Measurements from ENCODE around the gene CCDC117.

Gene CCDC117

DNA sequence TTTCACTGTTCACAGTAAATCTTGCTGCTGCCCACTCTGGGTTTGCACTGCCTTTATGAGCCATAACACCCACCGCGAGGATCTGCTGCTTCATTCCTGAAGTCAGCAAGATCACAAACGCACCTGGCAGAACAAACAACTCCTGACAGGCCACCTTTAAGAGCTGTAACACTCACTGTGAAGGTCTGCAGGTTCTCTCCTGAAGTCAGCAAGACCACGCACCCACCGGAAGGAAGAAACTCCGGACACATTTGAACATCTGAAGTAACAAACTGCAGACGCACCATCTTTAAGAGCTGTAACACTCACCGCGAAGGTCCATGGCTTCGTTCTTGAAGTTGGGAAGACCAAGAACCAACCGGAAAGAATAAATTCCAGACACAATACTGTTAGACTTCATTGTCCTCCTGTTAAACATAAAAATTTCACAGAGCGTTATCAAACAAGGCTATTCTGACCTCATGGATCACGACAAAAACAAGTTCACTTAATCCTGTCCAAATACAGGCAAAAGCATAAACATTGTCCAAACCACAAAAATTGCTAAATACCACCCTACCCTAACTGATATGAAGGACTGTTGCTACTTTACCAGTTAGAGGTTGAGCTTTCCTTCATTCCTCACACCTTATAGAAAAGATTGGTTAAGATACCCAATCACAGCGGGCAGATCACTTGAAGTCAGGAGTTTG lies 3.0 kb upstream of the CCDC117 start:
- no peak for ATAC-seq
- no peak for DNase-seq

DNA sequence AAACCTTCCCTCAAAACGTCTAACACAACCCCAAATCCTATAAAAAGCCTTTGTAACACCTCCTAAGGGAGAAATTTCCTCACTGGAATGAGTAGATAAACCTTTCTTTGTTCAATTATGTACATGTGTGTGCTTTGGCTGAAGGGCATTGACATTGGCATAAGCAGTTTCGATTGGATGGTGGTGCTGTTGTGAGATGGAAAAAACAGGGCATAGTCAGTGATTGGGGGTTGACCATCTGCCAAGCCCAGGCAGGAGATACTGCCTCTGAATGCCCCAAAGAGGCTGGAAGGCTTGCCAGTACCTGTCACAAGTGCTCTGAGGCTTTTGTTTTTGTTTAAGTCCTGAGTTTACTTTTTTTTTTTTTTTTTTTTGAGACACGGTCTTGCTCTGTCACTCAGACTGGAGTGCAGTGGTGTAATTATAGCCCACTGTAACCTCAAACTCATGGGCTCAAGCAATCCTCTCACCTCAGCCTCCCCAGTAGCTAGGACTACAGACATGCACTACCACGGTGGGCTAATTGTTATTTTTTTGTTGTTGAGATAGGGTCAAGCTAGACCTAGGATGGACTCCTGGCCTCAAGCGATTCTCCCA lies 1.2 kb upstream of the CCDC117 start:
- DNase-seq: no peak
- ATAC-seq: no peak

DNA sequence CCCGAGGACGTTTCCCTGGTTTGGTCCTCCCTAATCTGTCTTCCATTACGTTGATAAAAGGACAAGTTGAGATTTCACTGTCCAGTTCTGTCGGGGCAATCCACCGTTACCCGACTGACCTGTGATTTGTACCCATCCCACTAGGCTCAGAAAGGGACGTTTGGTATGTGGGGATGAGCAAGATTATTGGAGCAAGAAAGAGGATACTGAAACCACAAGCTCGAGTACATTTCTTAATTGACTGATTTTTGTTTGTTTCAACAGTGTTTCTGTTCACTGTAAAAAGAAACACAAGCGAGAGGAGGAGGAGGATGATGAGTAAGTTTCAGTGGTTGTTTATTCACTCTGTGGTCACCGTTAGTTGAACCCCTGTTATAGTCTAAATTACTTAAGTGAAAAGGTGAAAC lies 969 bp downstream of the CCDC117 start:
- ATAC-seq (peak; percentile 52), DNase-seq (no peak)

DNA sequence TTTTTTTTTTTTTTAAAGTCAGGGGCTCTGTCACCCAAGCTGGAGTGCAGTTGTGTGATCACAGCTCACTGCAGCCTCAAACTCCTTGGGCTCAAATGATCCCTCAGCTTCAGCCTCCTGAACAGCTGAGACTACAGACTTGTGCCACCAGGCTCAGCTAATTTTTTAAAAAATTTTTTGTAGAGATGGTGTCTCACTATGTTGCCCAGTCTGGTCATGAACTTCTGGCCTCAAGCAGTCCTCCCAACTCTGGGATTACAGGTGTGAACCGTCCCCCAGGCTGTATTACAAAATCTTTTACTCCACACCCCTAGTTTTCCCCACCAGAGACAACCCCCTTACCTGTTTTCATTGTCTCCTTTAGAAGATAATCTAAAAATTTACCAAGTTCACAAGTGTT lies 1.9 kb downstream of the CCDC117 start:
- DNase-seq (no peak), ATAC-seq (no peak)

DNA sequence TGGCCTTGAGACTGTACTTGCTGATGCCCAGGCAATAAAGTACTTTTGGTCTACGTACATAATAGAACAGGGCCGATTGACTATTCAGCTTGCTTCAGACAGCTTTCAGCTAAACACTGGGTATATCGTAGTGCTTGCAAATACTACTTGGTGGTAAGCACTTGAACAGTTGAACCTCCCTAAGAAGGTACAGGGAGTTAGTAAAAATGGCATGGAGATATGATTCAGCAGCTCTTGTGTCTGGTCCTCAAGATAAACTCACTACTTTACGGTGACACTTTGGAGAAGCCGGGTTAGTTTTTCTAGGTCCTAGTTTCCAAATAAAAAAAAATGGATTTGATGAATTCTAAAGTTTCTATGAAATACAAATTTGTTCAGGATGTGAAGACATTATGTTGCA lies 7.3 kb downstream of the CCDC117 start:
- ATAC-seq: no peak
- DNase-seq: no peak

DNA sequence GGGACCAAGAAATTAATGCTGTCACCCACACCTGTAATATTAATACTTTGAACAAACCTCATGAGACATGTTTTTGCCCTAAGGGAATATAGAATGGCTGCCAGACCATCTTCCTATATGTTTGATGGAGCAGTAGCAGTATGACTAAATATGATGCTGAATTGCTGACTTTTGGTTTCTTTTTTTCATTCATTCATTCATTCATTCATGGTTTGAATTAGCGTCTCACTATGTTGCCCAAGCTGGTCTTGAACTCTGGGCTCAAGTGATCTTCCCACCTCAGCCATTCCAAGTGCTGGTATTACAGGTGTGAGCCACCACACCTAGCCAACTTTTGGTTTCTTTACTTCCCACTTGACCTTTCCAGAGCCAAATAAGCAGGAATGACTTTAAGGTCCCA lies 7.8 kb downstream of the CCDC117 start:
- no peak for ATAC-seq
- no peak for DNase-seq

DNA sequence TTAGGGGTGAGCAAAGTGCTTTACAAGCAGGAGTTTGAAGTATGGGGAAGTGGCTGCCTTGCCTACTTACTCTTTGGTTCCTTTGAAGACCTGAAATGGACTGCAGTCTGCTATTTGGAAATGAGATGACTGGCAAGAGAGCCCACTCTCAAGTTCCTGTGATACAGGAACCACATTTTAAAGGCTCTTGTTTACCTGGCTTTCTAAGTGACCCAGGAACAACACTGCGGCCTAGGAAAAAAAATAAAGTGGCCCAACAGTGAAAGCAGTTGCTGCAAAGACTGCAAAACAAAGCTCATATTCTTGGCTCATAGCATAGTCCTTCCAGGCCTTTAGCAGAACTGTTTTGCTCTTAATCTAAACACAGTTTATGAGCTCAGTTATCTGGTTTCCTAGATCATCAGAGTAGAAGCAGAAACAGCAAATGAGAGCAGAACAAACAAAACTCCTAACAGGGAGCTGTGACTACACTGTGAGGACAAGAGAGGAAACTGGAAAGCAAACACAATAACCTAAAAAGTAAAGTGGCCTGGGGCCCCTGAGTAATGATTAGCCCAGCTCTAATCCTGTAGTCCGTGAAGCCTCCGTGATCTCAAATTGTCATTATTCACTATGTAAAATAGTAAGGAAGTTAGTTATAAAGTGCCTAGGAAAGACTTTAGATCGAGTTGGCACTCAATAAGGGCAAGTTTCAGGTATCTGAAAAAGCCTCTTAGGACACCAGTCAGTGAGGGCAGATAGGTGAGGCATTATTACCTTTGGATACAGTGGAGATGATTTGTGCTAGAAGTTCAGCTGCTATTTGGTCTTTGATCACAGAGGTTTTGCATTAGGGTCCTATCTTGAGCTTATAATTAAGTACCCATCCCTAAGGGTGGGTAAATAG lies 11.5 kb downstream of the CCDC117 start:
- ATAC-seq (no peak), DNase-seq (no peak)

DNA sequence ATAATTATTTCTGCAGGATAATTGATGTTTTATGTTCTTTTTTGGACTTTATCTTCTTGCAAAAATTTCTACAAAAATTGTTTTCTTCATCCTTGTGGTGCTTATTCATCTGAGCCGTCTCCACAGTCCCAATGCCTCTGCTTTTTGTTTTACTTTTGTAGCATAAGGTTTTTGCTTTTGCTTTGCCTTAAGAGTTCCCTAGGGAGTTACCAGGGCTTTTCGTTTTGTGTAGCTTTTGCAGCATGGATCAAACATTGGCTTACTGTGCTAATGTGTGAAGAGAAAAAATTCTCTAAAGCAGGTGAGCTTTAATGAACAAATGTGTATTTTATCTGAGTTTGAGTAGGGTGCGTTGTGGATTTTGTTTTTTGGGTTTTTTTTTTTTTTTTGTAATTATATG lies 16.1 kb downstream of the CCDC117 start:
- ATAC-seq (no peak), DNase-seq (no peak)

DNA sequence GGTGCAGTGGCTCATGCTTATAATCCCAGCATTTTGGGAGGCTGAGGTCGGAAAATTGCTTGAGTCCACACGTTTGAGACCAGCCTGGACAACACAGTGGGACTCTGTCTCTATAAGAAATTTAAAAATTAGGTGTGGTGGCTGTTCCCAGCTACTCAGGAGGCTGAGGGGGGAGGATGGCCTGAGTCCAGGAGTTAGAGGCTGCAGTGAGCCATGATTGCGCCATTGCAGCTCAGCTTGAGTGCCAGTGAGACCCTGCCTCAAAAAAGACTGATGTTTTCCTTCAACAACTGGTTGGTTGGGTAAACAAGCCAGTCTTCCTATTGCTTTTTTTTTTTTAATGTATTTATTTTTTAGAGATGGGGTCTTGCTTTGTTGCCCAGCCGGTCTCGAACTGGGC lies 18.6 kb downstream of the CCDC117 start:
- ATAC-seq (no peak), DNase-seq (no peak)

DNA sequence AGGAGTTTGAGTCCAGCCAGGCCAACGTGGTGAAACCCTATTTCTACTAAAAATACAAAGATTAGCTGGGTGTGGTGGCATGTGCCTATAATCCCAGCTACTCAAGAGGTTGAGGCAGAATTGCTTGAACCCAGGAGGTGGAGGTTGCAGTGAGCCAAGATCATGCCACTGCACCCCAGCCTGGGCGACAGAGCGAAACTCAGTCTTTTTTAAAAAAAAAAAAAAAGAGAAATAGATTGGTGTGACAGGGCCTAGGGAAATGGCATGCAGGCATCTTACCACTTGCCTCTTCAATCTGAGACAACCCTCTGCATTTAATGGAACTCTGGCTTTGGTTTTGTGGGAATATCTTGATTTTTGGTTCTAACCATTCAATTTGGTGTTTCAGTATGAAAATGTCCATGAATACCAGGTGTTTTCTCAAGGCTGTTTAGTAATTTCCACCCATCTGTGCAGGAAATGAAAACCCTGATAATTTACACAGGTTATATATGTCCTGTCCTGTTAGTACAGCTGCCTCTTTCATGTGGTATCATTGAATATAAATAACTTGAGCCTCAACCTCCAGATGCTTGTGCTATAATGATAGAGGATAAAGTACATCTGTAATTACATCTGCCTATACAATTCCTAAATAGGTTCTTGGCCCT lies 19.5 kb downstream of the CCDC117 start:
- DNase-seq: no peak
- ATAC-seq: peak; percentile 33

DNA sequence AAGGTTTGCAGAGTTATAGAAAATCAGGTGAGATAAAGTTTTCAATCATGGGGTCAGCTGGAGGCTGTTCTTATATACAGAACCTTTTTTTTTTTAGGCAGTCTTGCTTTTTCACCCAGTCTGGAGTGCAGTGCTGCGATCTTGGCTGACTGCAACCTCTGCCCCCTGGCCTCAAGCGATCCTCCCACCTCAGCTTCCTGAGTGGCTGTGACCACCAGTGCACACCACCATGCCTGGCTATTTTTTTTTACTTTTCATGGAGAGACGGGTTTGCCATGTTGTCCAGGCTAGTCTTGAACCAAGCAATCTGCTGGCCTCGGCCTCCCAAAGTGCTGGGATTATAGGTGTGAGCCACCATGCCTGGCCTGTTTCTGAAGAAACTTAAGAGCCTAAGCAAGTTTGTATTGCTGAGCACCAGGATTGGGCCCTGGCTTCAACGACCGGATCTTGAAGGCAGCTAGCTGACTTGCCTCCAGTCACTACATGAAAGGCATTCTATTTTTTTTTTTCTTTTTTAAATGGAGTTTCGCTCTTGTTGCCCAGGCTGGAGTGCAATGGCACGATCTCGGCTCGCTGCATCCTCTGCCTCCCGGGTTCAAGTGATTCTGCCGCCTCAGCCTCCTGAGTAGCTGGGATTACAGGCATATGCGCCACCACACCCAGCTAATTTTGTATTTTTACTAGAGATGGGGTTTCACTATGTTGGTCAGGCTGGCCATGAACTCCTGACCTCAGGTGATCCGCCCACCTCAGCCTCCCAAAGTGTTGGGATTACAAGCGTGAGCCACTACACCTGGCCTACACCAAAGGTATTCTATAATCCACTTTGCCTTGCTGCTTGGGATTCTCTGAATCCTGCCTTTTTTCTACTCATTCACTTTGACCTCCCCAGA lies 20.2 kb downstream of the CCDC117 start:
- no peak for ATAC-seq
- no peak for DNase-seq

DNA sequence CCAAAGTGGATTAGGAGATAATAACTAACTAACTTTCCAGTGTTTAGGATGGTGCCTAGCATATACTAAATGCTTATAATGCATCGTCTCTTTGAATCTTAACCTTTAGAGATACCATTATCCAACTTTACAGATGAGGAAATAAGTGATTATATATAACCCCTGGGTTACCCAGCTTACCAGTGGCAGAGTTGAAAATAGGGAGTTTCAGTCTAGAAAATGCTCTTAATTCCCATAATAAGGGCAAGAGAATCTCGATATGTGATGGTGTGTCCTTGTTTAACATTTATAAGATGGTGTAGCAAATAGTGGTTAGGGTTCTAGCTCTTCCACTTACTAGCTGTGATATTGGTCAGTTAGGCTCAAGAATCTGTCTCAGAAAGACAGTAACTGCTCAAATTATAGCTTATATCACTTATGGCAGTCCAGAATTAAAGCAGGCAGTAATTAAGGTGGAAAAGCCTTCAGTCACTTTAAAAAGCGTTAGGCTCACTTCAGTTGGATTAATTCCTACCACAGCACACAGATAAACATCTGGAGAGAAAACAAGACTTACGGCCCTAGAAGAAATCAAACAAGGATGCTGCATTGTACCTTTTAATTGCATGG lies 21.6 kb downstream of the CCDC117 start:
- no peak for ATAC-seq

DNA sequence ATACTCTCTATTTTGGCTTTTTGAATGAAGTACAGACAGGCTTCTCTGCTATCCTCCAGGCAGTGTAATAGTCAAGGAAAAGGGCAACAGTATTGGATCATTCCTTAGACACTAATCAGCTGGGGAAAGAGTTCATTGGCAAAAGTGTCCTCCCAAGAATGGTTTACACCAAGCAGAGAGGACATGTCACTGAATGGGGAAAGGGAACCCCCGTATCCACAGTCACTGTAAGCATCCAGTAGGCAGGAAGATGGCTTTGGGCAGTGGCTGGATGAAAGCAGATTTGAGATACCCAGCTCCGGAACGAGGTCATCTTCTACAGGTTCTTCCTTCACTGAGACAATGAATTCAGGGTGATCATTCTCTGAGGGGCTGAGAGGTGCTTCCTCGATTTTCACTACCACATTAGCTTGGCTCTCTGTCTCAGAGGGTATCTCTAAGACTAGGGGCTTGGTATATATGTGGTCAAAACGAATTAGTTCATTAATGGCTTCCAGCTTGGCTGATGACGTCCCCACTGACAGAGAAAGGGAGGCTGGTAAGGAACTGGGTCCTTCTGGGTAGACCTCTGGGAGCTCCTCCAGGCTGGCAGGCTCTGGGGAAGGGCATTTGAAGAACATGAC lies 22.7 kb downstream of the CCDC117 start:
- DNase-seq (no peak), ATAC-seq (no peak)

More for the DNA sequence above, 21.6 kb downstream of the CCDC117 start:
- no peak for DNase-seq

DNA sequence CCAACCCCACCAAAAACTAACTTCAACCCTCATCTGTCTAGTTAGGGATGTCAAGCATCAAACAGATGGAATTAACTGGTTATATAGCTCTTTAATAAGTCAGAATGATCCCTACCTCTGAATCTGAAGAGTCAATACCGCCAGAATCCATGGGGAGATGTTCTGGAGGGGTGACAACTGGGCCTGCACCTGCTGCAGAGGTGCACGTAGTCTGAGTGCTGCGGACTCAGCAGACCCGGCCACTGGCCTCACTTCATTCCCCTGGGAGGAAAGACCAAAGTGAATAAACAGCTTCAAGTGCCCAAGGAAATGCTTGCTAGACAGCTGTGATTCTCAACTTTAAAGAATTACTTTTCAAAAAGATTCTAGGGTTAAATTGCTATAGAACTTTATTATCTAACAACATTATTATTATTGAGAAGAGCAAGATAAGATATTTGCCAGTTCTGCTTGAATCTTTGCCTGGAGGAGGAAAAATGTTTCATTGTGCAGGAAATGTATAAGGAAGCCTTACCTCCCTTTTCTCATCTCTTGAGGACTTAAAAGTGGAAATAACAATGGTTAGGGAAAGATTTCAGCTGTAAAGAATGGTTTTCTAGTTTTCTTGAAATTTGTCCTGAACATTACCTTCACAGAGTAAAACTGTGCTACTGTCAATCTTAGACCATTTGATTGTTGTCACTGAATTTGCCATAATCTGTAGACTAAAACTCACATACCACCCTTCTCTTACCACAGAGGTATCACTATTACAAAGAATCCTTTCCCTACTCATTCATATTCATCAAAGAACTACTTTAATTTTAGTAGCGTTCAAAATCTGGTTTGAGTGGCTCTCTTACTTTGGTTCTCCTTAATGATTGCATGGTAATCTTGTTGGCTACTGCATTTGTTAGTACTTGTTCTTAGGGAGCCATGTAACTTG lies 23.7 kb downstream of the CCDC117 start:
- DNase-seq (no peak), ATAC-seq (no peak)

DNA sequence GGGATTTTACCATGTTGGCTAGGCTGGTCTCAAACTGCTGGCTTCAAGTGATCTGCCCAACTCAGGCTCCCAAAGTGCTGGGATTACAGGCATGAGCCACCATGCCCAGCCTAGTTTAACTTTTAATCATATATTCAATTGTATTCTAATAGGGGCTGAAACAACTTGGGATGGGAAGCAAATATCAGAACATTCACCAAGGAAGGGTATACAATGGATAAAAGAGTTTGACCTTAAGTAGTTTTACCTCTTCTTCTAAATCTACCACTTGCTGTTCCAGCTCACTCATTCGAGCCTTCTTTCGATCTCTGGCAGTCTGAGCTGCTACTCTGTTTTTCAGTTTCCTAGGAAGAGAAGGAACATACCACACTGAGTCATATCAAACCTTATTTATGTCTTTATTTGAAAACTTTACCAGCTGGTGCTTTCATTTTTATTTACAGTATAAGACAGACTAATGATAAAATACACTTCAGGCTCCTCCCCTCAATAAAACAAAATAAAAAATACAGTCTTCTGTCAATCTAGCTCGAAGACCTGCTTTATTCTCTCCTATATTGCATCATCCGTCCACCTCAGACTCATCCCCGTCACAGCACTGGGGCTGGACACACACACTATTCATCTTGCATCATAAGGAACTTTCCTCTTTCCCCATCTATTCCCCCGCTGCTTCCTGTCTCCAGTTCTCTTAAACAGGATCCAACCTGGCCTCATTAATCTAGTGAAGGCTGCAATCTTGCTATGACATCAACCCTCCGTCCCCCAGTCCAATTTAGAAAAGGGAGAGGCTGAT lies 26.5 kb downstream of the CCDC117 start:
- ATAC-seq: peak; percentile 44
- peak; percentile 31 for DNase-seq

DNA sequence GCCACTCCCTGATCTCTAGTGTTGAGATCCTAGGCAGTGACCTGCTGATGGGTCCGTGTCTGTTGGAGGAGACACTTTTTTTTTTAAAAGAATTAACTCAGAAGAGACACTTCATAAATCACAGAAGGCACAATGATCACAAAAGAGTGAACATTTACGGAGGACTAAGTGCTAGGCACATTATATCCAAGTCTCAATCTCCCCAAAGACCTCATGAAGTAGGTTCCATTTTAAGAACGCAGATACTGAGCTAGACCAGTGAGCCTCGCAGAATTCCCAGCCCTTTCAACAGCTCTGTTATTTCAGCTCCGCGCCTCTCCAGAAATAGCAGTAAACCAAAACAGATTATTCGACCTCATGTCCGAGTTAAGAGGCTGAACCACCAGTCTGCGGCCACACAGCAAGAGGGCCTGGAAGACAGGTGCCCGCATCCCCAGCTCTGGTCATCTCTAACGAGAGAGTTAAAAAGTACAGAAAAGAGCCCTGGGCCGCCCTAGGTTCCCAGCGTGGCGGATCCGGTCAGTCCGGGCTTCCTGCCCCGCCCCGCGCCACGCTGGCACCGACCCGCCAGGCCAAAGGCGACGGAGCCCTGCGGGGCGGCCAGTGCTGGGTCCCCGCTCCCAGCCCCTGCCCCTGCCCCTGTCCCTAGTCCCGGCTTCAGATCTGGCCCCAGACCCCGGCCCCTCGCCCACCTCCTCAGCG lies 27.3 kb downstream of the CCDC117 start:
- ATAC-seq (peak; percentile 41), DNase-seq (peak; percentile 53)

DNA sequence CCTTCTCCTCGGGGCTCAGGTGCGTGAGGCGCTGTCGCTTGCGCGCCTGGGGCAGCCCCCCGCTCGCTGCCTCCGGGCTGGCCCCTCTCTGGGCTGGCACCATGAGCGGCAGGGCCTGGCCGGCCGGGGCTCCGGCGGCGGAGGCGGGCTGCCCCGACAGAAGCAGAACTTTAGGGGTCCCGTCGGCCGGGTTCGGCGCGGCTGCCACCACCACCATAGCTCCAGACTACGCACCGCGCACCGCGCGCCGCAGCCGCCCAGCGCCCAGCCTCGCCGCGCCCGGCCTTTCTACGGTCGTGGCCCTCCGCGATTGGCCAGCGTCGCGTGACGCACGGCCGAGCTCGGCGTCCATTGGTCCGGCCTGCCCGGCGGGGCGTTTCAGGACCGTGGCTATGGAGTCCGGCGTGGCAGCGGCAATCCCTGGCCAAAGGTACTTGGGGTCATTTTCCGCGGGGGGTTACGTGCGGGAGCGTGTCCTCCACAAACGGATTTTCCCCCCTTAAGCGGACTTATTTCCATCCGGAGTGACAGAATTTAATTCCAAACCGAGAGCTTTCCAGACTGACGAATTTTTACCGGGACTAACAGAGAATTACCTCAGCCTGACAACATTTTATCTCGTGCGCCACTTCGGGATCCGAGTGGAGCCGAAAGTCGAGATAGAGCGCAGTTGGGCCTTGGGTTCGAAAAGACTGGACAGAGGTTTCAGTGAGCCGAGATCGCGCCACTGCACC lies 28.0 kb downstream of the CCDC117 start, which contains the start of gene XBP1:
Gene XBP1 (minus strand): TSS at position 262 of the 734 bp plus-strand sequence.
- peak; percentile 91 for ATAC-seq
- DNase-seq: peak; percentile 93

All from stimulated activated naive CD8-positive, alpha-beta T cell treated with anti-CD3 and anti-CD28 coated beads, Interleukin-15, Interleukin-2, amounts not matched to agents 100 U/mL and 50 U/mL, for 24 hours (primary cell).